NCI-H187 (cell line): Measurements from ENCODE around the gene BOD1.
"Not testable (repeated sequence)": the region's sequence is repeated elsewhere in the genome, so short reads cannot be mapped to it uniquely, and the experiment has no call there.

Source experiments
- DNase-seq, 2 experiments: peaks; one replicate each; lab custom pipeline; 2025; lab: John Stamatoyannopoulos, UW

Gene BOD1

DNA sequence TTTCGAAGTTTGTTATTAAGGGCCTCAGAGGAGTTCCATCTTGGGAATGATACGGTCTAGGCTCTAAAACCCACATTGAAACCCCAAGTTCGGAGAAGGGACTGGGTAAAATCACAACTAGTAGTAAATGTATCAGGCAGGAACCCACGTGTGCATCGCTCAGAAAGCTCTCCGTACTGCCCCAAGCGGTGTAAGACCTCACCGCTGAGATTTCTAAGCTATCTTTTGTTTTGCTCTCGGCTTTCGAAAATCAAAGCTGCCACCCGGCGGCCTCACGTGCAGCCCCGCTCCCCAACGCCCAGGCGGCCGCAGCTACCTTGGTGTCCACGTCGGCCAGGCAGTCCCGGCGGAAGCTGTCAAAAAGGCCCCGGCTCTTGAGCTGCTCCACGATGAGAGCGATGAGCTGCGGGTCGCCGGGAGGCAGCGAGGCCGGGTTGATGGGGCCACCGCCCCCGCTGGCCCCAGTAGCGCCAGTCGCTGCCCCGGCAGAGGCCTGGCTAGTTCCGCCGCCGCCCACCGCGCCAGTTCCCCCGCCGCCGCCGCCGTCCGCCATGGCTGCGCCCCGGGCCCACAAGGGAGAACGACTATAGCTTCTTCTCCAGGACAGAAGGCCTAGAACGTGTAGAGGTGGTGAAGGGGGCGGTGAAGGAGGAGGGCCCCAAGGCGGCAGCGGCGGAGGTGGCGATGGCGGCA is 420 bp downstream of the BOD1 start:
- peak in 1 of 2 experiments; percentile 6 for DNase-seq

- no peak for DNase-seq
Observed at GRCh38 chr5:173614591-173614990, 1.9 kb downstream of the BOD1 start.

DNA sequence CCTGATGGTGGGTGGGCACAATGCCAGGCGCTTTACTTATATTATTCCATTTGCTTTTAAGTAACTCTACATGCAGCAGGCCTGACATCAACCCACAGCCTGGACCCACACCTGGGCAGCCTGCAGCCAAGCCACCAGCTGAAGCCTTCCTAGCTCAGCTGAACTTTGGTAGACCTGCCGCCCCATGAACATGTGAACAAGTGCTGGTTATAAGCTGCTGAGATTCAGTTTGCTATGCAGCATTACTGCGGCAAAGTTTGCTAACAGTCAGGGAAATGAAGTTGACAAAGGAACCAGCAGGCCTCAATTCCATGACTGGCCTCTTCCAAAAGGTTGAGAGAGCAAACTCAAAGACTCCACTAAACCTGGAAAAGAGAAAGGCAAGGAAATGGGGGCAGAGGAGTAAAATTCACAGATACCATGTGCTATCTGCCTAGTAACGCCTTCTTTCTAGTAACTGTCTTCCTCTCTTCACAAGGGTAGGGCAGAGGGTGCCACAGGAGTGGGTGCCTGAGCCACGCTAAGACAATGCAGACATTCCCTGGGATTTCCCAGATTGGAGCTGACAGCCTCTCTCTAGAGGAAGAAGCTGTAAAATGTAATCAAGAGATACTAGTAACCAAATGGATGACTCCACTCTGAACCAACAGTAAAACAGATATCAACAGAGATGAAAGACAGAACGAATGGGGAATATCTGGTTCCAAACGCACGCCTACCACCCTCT is 2.9 kb downstream of the BOD1 start:
- no peak for DNase-seq

DNA sequence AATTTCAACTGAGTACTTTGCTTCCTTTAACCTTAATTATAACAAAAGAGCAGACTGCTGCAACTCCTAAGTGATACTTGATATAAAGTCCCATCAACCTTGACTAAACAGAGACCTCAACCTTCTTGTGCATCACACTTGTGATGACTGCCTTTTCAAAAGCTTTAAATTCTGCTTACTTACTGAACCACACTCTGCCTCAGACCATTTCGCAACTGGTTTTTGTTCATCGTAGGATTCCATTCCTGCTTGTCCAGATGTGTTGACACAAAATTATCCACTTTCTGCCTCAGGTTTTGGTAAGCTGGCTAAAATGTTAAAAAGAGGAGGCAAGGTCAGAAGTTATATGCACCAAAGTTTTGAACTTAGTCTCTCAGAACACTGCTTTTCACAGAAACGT is 3.5 kb downstream of the BOD1 start:
- DNase-seq: no peak

- no peak for DNase-seq
Observed at GRCh38 chr5:173611706-173612105, 4.7 kb downstream of the BOD1 start.

GRCh38 chr5:173604141-173604540 is 12.3 kb downstream of the BOD1 start:
- DNase-seq: no peak

DNA sequence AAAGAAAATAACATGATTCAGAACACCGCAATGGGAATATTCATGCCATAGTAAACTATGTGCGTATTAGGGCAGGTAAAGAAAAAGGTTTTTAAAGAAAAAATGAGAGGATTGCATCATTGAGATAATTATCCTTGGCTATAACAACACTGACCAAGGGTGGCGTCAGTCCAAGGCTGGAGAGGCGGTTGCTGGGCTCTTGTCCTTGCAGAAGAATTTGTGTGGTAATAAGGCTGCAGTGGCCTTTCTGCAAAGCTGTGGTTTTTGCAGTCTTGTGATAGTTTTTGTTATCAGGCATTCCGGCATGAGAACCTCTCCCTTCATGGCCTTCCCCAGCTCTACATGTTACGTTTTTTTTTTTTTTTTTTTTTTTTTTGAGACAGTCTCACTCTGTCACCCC is 14.0 kb downstream of the BOD1 start:
- no peak for DNase-seq

DNA sequence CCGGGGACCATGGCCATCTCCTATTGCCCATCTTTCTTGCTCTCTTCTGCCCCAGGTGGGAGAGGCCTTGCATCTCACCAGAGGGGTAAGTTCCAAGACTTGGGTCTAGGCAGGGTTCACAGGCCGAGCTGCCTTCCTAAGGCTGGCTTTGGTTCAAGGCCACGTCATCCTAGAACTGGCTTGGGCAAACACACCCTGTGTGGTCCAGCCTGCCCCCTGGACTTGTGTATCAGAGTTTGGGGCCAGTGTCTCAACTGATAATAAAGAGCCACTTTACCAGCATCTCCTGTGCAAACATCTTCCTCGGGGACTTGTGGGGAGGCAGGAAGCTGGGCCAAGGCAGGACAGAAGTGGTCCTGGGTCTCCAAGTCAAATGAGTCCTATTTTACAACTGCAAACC is 17.8 kb downstream of the BOD1 start:
- DNase-seq: no peak

DNA sequence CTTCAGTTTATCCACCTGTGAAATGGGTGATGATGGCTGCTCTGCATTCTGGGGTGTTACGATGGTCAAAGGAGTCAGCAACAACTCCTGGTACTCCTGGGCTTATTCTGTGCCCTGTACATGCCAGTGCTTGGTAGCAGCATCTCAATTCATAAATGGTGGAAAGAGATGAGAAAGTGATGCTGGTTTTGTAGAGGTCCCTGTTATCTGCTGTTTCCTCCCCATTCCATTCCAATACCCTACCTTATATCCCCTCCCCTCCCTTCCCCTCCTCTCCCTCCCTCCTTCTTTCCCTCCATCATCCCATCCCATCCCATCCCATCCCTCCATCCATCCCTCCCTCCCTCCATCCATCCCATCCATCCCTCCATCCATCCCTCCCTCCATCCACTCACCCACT is 19.1 kb downstream of the BOD1 start:
- no peak for DNase-seq

- DNase-seq: no peak
Observed at GRCh38 chr5:173595841-173596240, 20.6 kb downstream of the BOD1 start.

DNA sequence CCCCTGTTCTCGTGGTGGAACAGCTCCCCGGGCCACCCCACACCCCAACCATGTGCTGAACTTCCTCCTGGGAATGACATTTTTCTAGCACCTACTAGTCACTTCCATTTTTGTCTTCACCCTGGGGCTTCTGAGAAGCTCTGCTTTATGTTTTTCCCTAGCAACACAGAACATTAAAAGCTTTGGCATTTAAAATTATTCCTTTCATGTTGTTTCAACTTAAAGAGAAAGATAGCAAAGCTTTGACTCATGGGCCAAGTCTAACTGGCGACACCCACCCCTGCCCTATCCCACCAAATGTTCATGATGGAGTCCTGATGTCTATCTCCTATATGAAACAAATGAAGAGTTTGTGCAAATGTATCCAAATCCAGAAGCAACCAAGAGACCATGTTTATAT is 22.4 kb downstream of the BOD1 start:
- no peak for DNase-seq

DNA sequence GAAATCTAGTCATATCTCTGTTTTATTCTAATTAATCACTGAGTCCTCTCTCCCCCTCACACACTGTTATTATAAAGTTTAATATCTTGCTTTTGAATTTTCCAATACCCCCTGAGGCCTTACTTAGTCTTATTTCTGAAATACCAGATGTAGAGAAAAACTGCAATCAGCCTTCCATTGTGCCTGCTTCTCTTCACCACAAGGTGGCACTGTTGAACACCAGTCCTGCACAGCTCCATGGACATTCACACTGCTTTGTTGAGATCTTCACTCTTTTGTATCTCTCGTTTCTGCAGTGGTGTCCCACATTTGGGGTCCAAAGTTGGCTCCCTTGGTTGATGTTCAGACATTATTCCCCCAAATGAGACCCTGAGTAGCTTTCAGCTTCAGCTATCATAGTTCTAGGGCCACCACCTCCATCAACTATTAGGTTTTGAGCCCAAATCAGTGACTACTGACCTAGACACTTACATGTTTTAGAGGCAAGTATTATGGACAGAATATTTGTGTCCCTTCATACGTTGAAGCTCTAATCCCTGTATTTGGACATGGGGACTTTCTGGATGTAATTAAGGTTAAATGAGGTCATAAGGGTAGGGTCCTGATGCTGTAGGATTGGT is 24.3 kb downstream of the BOD1 start:
- no peak for DNase-seq

GRCh38 chr5:173591056-173591514 is 25.4 kb downstream of the BOD1 start:
- no peak for DNase-seq

- no peak for DNase-seq
Observed at GRCh38 chr5:173590436-173591055, 25.9 kb downstream of the BOD1 start.

GRCh38 chr5:173586133-173586532 is 30.3 kb downstream of the BOD1 start:
- not testable (repeated sequence) for DNase-seq

GRCh38 chr5:173583346-173583745 is 33.1 kb downstream of the BOD1 start:
- DNase-seq: no peak

DNA sequence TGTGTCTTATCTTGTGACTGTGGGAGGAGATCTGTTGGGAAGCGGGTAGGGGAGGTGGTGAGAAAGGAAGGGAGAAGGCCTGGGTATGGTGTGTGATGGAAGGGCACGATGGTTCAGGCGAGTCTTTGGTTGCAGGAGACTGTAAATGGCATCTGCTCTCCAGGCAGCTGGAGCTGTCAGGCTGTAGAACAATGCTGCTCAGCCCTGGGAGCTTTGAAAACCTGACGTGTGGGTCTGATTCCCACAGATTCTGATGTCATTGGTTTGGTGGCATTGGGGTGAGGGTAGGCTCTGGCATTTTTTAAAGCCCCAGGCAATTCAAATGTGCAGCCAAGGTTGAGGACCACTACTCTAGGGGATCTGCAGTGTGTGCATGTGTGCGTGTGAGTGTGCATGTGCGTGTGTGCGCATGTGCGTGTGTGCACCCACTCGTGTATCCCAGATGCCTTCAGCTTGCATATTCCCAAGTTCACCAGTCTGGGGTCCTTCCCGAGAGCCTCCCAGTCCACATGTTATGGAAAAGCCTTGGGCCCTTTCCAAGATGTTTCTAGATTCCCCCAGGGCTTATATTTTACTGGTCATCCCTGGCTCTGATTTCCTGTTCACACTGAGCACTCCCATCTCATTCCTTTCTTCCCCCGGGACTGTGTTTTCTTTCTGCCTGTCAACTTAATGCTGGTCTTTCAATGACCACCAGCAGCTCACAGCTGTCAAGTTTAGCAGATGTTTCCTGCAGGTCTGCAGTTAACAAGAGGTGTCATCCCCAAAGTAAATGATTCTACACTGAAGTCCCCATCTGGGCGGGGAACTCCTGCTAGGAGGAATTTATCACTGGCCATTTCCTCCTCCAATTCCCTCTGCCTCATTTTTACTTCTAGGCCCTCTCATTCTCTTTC is 34.0 kb downstream of the BOD1 start:
- no peak for DNase-seq

DNA sequence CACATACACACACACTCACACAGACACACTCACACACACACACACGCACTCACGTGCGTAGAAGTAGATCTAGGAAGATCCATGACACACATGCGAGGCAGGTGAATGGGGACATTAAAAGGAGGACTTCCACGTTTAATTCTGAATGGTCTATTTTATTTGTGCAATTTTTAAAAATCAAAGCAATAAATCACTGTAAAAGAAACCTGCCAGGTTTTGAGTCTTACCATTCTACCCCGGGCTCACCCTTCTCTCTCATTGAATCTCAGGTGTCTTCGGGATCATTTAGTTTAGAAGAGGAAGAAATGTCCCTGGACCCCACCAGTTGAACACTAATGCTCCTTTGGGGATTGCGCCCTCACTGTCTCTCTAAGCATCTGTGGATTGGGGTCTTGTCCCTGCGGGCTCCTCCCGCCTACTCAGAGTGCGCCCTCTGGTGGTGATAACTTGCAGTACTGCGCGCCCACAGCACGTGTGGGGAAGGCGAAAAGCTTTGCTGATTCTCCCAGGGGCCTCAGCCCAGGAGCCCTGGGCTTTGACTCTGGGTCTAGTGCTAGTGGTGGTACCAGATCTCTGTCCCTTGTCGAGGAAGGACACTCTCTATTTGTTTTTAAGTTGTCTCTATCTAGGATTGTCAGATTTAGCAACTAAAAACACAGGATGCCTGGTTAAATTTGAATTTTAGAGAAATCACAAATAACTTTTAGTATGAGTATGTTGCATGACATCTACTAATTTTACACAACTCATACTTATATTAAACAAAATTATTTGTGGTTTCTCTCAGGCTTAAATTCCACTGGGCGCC is 34.8 kb downstream of the BOD1 start:
- DNase-seq: no peak

DNA sequence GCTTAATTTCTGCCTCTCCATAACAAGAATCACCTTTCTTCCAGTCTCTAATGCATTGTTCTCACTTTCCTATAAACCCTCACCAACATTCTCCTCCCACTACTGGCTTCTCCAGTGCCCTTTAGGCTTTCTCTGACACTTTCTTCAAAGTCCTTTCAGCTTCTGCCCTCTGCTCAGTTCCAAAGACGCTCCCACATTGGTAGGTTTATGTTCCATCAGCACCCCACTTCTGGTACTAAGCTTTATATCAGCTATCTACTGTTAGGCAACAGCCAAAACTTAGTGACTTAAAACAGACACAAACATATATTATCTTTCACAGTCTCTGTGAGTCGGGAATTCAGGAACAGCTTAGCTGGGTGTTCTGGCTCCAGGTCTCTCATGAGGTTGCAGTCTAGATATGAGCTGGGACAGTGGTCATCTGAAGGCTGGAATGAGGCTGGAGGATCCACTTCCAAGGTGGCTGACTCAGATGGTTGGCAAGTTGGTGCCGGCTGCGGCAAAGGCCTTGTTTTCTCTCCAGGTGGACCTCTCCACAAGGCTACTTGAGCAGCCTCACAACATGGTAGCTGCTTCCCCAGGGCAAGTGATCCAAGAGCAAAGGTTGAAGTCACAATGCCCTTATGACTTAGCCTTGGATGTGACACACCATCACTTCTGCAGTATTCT is 37.4 kb downstream of the BOD1 start:
- no peak for DNase-seq

GRCh38 chr5:173577817-173578216 is 38.6 kb downstream of the BOD1 start:
- no peak for DNase-seq
